B cell (primary cell): ENCODE measurements around the gene DONSON. TPM values are rescaled to one million over a fixed set of nuclear protein-coding genes. Genes with fewer than 3 reads are reported as not detected.
A peak's percentile ranks its signal among the peaks of the same experiment; 100 is the strongest.

Experiments used
- ATAC-seq: fragments of 200-7000 bp; cut with Tn5 transposase; one replicate; pipeline ENCODE4 v1.10.0; 2021; ENCODE audit warnings: low read depth, mild to moderate bottlenecking, moderate number of reproducible peaks, moderate library complexity
- CTCF ChIA-PET: fragments of 350-600 bp; sonication (Branson Sonifier 250); formaldehyde crosslinking; loops from one replicate; lab custom pipeline; 2021; ENCODE audit warnings: antibody characterized with exemption, inconsistent platforms; lab: Charles Lee
- POLR2A ChIA-PET: fragments of 350-600 bp; sonication (Branson Sonifier 250); formaldehyde crosslinking; loops from one replicate; lab custom pipeline; 2021; ENCODE audit warnings: antibody characterized with exemption; lab: Charles Lee
- DNase-seq: peaks from one replicate; pipeline ENCODE4 v3.0.0; 2013
- H2AFZ ChIP-seq: 2 replicates; pipeline ENCODE4 v1.6.1; 2012; ENCODE audit warnings: mild to moderate bottlenecking, low read depth, low read length; ENCODE audit not compliant: insufficient read depth, poor library complexity, severe bottlenecking
- H3K27ac ChIP-seq, 2 donors: 1 replicate in 1 of 2; 2 replicates in 1 of 2; pipeline ENCODE4 v1.5.1; 2012 to 2013; ENCODE audit warnings: low read length in 2 of 2, mild to moderate bottlenecking in 2 of 2, moderate library complexity in 1 of 2
- H3K27me3 ChIP-seq, 4 experiments: fragments of 200-600 bp in 1 of 4; sonication (generic) in 1 of 4; replicated peaks in 1 of 4; 1 replicate in 2 of 4; 2 replicates in 2 of 4; pipeline versions ENCODE4 v1.6.1 to v1.7.0; 2013 to 2016; ENCODE audit warnings: low read length in 3 of 4, mild to moderate bottlenecking in 2 of 4, mixed read lengths in 1 of 4, moderate library complexity in 1 of 4; ENCODE audit not compliant: insufficient read depth in 4 of 4, control insufficient read depth in 3 of 4; ENCODE audit errors: control extremely low read depth in 1 of 4
- H3K36me3 ChIP-seq, 2 experiments: replicated peaks in 1 of 2; 1 replicate in 1 of 2; 2 replicates in 1 of 2; pipeline versions ENCODE4 v1.6.1 to v1.7.1; 2013; ENCODE audit warnings: low read length in 1 of 2; ENCODE audit not compliant: insufficient read depth in 2 of 2, control insufficient read depth in 1 of 2; ENCODE audit errors: control extremely low read depth in 1 of 2, extremely low read depth in 1 of 2
- H3K4me1 ChIP-seq, 2 donors: fragments of 200-600 bp in 1 of 2; sonication (generic) in 1 of 2; 1 replicate in 1 of 2; 2 replicates in 1 of 2; pipeline versions ENCODE4 v1.5.1 to v1.6.1; 2013 to 2017; ENCODE audit warnings: low read length in 2 of 2; ENCODE audit not compliant: control insufficient read depth in 2 of 2, insufficient read depth in 2 of 2
- H3K4me2 ChIP-seq: replicated peaks from 2 replicates; pipeline ENCODE3; 2012; ENCODE audit warnings: mild to moderate bottlenecking, low read depth, low read length; ENCODE audit not compliant: poor library complexity, severe bottlenecking
- H3K4me3 ChIP-seq, 5 experiments: fragments of 200-600 bp in 1 of 5; sonication (generic) in 1 of 5; 1 replicate in 3 of 5; 2 replicates in 2 of 5; pipeline versions ENCODE4 v1.5.1 to v1.7.0; 2011 to 2016; ENCODE audit warnings: low read length in 4 of 5, mild to moderate bottlenecking in 4 of 5, low read depth in 2 of 5, control low read depth in 1 of 5, moderate library complexity in 1 of 5; ENCODE audit not compliant: insufficient read depth in 1 of 5; ENCODE audit errors: control extremely low read depth in 1 of 5, extremely low read depth in 1 of 5
- H3K79me2 ChIP-seq: fragments of 200-600 bp; sonication (generic); one replicate; pipeline ENCODE4 v1.6.0; 2016; ENCODE audit warnings: low read length; ENCODE audit not compliant: control insufficient read depth, insufficient read depth
- H3K9ac ChIP-seq: fragments of 200-600 bp; sonication (generic); 2 replicates; pipeline ENCODE4 v1.6.1; 2017; ENCODE audit warnings: mild to moderate bottlenecking, low read length, moderate library complexity
- H3K9me3 ChIP-seq, 3 donors: one replicate each; pipeline versions ENCODE4 v1.6.1 to v1.7.1; 2013; ENCODE audit warnings: low read length in 2 of 3; ENCODE audit not compliant: control insufficient read depth in 2 of 3, insufficient read depth in 1 of 3; ENCODE audit errors: control extremely low read depth in 1 of 3
- H4K20me1 ChIP-seq: 2 replicates; pipeline ENCODE4 v1.6.0; 2012; ENCODE audit warnings: mild to moderate bottlenecking, low read length; ENCODE audit not compliant: insufficient read depth, control insufficient read depth, poor library complexity, severe bottlenecking
- H3K27ac Mint-ChIP-seq: one replicate; pipeline ENCODE4 v1.8.0; 2021; ENCODE audit warnings: mixed read lengths
- H3K27me3 Mint-ChIP-seq: one replicate; pipeline ENCODE4 v1.8.0; 2021; ENCODE audit warnings: mixed read lengths
- H3K4me1 Mint-ChIP-seq: one replicate; pipeline ENCODE4 v1.8.0; 2021; ENCODE audit warnings: mixed read lengths
- H3K4me3 Mint-ChIP-seq: one replicate; pipeline ENCODE4 v1.8.0; 2021; ENCODE audit warnings: mixed read lengths
- H3K9me3 Mint-ChIP-seq: one replicate; pipeline ENCODE4 v1.8.0; 2022; ENCODE audit warnings: mixed read lengths; ENCODE audit not compliant: insufficient read depth
- CTCF ChIP-seq: fragments of 200-600 bp; IDR thresholded peaks from one replicate; pipeline ENCODE4 v1.8.0; 2022; ENCODE audit warnings: antibody characterized with exemption, mild to moderate bottlenecking
- EZH2 ChIP-seq: IDR thresholded peaks from 2 replicates; pipeline ENCODE4 v1.6.1; 2012; ENCODE audit warnings: borderline replicate concordance, low read depth, mild to moderate bottlenecking, moderate library complexity, low read length; ENCODE audit not compliant: insufficient read depth, poor library complexity, severe bottlenecking
- WGBS: methylation state at CpG from one replicate; pipeline ENCODE4 v1.1.5; 2013; ENCODE audit warnings: missing lambda C conversion rate; ENCODE audit not compliant: insufficient coverage; 5-methylcytosine and 5-hydroxymethylcytosine counted together
- intact Hi-C: fragments of 100-400 bp; cut with micrococcal nuclease; formaldehyde crosslinking; loops from one replicate; pipeline ENCODE4 v1.10.0; 2022
- polyA plus RNA-seq: library from polyadenylated mRNA; depleted of rRNA; stranded (reverse); fragments of >200 nt; gene quantifications from 2 replicates; pipeline ENCODE4 v1.2.3, GENCODE V29; 2012
- total RNA-seq, 2 donors: library from RNA; stranded (reverse); fragments of 120-200 nt in 1 of 2; gene quantifications; 1 replicate in 1 of 2; 2 replicates in 1 of 2; pipeline versions ENCODE4 v1.2.3 to v1.2.4, GENCODE V29; 2013 to 2022

The DONSON gene
- total and polyA plus RNA-seq, 2 donors (not counting 1 experiment from before 2014, with no cell fraction given), result 6.2 to 6.3 TPM

GRCh38 chr21:33544451-33545195 is 43.9 kb downstream of the DONSON start:
- WGBS, result no CpG with 5 or more reads among the region's 8 CpGs
- Histone ChIP-seq H3K36me3 (peaks cover 0 to 21% of the 10 kb centered on the region in 2 experiments), H4K20me1 (peaks cover 54% of the 10 kb centered on the region), H3K4me2 (peak overlapping the region; percentile 82), H3K27me3 (no peaks in the 10 kb centered on the region), H3K9ac (peak overlapping the region; percentile 98), H2AFZ (no peak overlapping the region), H3K79me2 (peaks cover 88% of the 10 kb centered on the region), H3K4me3 (peak overlapping the region; percentile 69 to 99 (median 89)), H3K27ac (peak overlapping the region in 1 of 2 donors; percentile 0), H3K4me1 (peaks cover 17 to 31% of the 10 kb centered on the region in 2 donors), H3K9me3 (no peaks in the 10 kb centered on the region)
- H3K27me3 Mint-ChIP-seq, result no peaks in the 10 kb centered on the region
- DNase-seq (no peak), ATAC-seq (no peak)
- CTCF ChIA-PET, result interaction anchor here (1.2 to 1.3 kb wide), 2 partner anchors 13 to 64 kb away, joined by 3 read pairs; no protein-coding TSS in a partner anchor
- POLR2A ChIA-PET, result no interaction called here
- peaks cover 49% of the 10 kb centered on the region for H3K4me1 Mint-ChIP-seq
- TF ChIP-seq EZH2 (no peak), CTCF (no peak)
- H3K4me3 Mint-ChIP-seq, result peak overlapping the region; percentile 97
- no peaks in the 10 kb centered on the region for H3K9me3 Mint-ChIP-seq
- intact Hi-C loops, result loop anchor here (5.0 kb wide), 4 partner anchors 217 to 1073 kb away; partner anchors contain the start of genes CFAP298 and RCAN1
- H3K27ac Mint-ChIP-seq, result peak overlapping the region; percentile 99
